ENCODE data around the gene NCK2. TPM values are rescaled to one million over a fixed set of nuclear protein-coding genes. Genes with fewer than 3 reads are reported as not detected.

NCK2 gene
- polyA plus RNA-seq, 1 of the 3 experiments (the other 2 are of a cell fraction) = 42.8 TPM

DNA sequence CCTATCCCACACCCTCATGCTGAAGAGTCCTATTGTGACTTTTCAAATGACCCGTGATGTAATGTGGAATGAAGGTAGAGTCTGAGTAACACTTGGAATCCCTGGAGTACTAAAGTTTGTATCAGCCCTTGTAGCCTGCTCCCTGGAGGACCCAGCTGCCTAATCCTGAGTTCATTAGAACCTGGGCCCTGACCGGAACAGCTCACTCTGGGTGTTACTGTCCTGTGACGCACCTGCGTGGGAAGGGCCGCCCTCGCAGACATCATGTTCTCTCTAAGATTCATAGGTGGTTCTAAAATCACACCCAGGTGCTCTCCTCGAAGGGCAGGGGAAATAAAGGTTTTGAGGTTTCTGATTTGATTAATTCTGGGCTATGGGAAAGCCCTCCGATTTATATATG, 62.3 kb downstream of the NCK2 start:
- no peak overlapping the region for H2AFZ ChIP-seq (ENCODE audit: low read depth)
- no peak overlapping the region for H3K27ac ChIP-seq (ENCODE audit: low read depth in 2 of 2, low read length in 1 of 2)
- no peak overlapping the region for H3K4me3 ChIP-seq (ENCODE audit: low read depth in 2 of 2, low read length in 1 of 2)
- 95% methylated on average over 8 of the region's 8 CpGs for WGBS (ENCODE audit: low lambda C conversion rate)
- POLR2A ChIA-PET = no interaction called here
- no peaks in the 10 kb centered on the region for H3K27me3 ChIP-seq (ENCODE audit: insufficient read depth)
- H3K4me2 ChIP-seq = no peak overlapping the region
- no peaks in the 10 kb centered on the region for H3K36me3 ChIP-seq (replicated peaks in 1 of 2; ENCODE audit: control insufficient read depth in 1 of 2, insufficient read depth in 2 of 2, low read length in 1 of 2)
- DNase-seq = no peak
- peaks cover 73% of the 10 kb centered on the region for H3K79me2 ChIP-seq (ENCODE audit: insufficient read depth)
- H3K9me3 ChIP-seq = no peaks in the 10 kb centered on the region
- peaks cover 76% of the 10 kb centered on the region for H4K20me1 ChIP-seq (ENCODE audit: insufficient read depth)
- H3K4me1 ChIP-seq (ENCODE audit: control insufficient read depth in 1 of 2, insufficient read depth in 2 of 2, low read depth in 1 of 2, low read length in 1 of 2) = peaks cover 12 to 38% of the 10 kb centered on the region in 2 experiments; a peak in 3 of 4 replicates
- no peaks in the 10 kb centered on the region for H3K9me2 ChIP-seq
- no peak overlapping the region for H3K9ac ChIP-seq
- H3F3A ChIP-seq (replicated peaks; ENCODE audit: insufficient read depth) = no peaks in the 10 kb centered on the region
- CTCF ChIA-PET = no interaction called here
- no peak for TF ChIP-seq GATA2 (CRISPR knock-in tag; IDR thresholded peaks at IDR 0.05)

DNA sequence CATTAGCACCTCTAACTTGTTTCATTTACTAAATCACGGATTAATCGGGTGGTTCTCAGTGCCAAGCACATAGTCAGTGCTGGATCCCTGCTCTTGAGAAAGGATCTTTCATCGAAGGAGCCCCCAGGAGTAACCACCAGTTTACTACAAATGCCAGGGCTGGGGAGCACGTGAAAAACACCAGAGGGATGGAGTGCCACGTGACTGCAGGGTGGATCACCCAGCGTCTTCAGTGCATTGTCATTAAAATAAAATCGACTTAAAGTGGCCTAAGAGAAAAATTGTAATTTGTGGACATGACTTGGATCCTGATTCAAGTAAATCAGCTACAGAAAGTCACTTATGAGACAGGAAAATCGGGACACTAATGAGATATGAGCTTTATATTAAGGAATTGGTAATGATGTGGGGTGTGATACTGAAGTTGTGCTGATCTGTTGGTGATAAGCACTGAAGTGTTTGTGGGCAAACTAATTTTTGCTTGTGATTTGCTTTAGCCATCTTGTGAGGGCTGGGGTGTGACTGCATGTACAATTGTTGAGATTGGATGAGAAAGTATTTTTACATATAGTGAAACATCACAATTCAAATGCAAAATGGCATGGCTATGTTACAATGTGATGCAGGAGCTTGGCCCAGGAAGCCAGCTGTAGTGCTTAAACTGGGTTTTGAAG, 63.8 kb downstream of the NCK2 start:
- Histone ChIP-seq H3K4me3 (ENCODE audit: low read depth in 2 of 2, low read length in 1 of 2) (no peak overlapping the region), H3F3A (replicated peaks; ENCODE audit: insufficient read depth) (no peaks in the 10 kb centered on the region), H3K4me1 (ENCODE audit: control insufficient read depth in 1 of 2, insufficient read depth in 2 of 2, low read depth in 1 of 2, low read length in 1 of 2) (peaks cover 10 to 45% of the 10 kb centered on the region in 2 experiments; a peak in 3 of 4 replicates), H3K36me3 (replicated peaks in 1 of 2; ENCODE audit: control insufficient read depth in 1 of 2, insufficient read depth in 2 of 2, low read length in 1 of 2) (no peaks in the 10 kb centered on the region), H3K9me3 (no peaks in the 10 kb centered on the region), H4K20me1 (ENCODE audit: insufficient read depth) (peaks cover 78% of the 10 kb centered on the region), H3K27ac (ENCODE audit: low read depth in 2 of 2, low read length in 1 of 2) (no peak overlapping the region), H3K79me2 (ENCODE audit: insufficient read depth) (peaks cover 74% of the 10 kb centered on the region), H3K4me2 (no peak overlapping the region), H2AFZ (ENCODE audit: low read depth) (no peak overlapping the region), H3K27me3 (ENCODE audit: insufficient read depth) (no peaks in the 10 kb centered on the region), H3K9ac (no peak overlapping the region), H3K9me2 (no peaks in the 10 kb centered on the region)
- DNase-seq = no peak
- POLR2A ChIA-PET = no interaction called here
- CTCF ChIA-PET = no interaction called here
- TF ChIP-seq SMC3 (IDR thresholded peaks at IDR 0.05; ENCODE audit: low read depth, low read length) = no peak
- TF ChIP-seq NRF1 (IDR thresholded peaks at IDR 0.05; ENCODE audit: low read depth, low read length) = no peak
- TF ChIP-seq, protein P1, sequence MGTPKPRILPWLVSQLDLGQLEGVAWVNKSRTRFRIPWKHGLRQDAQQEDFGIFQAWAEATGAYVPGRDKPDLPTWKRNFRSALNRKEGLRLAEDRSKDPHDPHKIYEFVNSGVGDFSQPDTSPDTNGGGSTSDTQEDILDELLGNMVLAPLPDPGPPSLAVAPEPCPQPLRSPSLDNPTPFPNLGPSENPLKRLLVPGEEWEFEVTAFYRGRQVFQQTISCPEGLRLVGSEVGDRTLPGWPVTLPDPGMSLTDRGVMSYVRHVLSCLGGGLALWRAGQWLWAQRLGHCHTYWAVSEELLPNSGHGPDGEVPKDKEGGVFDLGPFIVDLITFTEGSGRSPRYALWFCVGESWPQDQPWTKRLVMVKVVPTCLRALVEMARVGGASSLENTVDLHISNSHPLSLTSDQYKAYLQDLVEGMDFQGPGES (IDR thresholded peaks at IDR 0.05; ENCODE audit: low read depth, low read length) = no peak
- TF ChIP-seq GABPA (IDR thresholded peaks at IDR 0.05; ENCODE audit: low read depth) = no peak
- TF ChIP-seq RFX5 (IDR thresholded peaks at IDR 0.05; ENCODE audit: low read length) = no peak
- no peak for TF ChIP-seq GATA2 (CRISPR knock-in tag; IDR thresholded peaks at IDR 0.05)
- TF ChIP-seq SIN3A (IDR thresholded peaks at IDR 0.05; ENCODE audit: borderline replicate concordance, low read depth, low read length) = no peak
- TF ChIP-seq, protein P2, sequence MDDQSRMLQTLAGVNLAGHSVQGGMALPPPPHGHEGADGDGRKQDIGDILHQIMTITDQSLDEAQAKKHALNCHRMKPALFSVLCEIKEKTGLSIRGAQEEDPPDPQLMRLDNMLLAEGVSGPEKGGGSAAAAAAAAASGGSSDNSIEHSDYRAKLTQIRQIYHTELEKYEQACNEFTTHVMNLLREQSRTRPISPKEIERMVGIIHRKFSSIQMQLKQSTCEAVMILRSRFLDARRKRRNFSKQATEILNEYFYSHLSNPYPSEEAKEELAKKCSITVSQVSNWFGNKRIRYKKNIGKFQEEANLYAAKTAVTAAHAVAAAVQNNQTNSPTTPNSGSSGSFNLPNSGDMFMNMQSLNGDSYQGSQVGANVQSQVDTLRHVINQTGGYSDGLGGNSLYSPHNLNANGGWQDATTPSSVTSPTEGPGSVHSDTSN (IDR thresholded peaks at IDR 0.05) = no peak
- no peak for TF ChIP-seq JUND (IDR thresholded peaks at IDR 0.05)
- TF ChIP-seq MXI1 (IDR thresholded peaks at IDR 0.05; ENCODE audit: low read depth, low read length) = no peak
- no peak for TF ChIP-seq EZH2phosphoT487 (IDR thresholded peaks at IDR 0.05; ENCODE audit: borderline replicate concordance, low read depth)
- TF ChIP-seq, protein P3, sequence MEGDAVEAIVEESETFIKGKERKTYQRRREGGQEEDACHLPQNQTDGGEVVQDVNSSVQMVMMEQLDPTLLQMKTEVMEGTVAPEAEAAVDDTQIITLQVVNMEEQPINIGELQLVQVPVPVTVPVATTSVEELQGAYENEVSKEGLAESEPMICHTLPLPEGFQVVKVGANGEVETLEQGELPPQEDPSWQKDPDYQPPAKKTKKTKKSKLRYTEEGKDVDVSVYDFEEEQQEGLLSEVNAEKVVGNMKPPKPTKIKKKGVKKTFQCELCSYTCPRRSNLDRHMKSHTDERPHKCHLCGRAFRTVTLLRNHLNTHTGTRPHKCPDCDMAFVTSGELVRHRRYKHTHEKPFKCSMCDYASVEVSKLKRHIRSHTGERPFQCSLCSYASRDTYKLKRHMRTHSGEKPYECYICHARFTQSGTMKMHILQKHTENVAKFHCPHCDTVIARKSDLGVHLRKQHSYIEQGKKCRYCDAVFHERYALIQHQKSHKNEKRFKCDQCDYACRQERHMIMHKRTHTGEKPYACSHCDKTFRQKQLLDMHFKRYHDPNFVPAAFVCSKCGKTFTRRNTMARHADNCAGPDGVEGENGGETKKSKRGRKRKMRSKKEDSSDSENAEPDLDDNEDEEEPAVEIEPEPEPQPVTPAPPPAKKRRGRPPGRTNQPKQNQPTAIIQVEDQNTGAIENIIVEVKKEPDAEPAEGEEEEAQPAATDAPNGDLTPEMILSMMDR (IDR thresholded peaks at IDR 0.05) = no peak
- no peak for TF ChIP-seq TAF1 (IDR thresholded peaks at IDR 0.05; ENCODE audit: borderline replicate concordance, low read depth, low read length)
- no peak for TF ChIP-seq YY1 (IDR thresholded peaks at IDR 0.05; ENCODE audit: low read depth)
- no peak for TF ChIP-seq POLR2AphosphoS5 (IDR thresholded peaks at IDR 0.05; ENCODE audit: low read depth, low read length)
- no peak for TF ChIP-seq RCOR1 (IDR thresholded peaks at IDR 0.05; ENCODE audit: low read length)
- no peak for TF ChIP-seq EP300 (IDR thresholded peaks at IDR 0.05; ENCODE audit: borderline replicate concordance in 1 of 2, low read depth in 1 of 2, low read length in 1 of 2)
- no peak for TF ChIP-seq RAD21 (IDR thresholded peaks at IDR 0.05; ENCODE audit: low read length)
- TF ChIP-seq NFIC (IDR thresholded peaks at IDR 0.05; ENCODE audit: borderline replicate concordance) = no peak
- 93% methylated on average over 8 of the region's 8 CpGs for WGBS (ENCODE audit: low lambda C conversion rate)

Measured in SK-N-SH (cell line).